Activated naive CD4-positive, alpha-beta T cell treated with anti-CD3 and anti-CD28 coated beads, Interleukin-2, amount 50 U/mL, for 24 hours (primary cell): ENCODE data around the gene JAK1.

Source experiments
- H3K27ac Mint-ChIP-seq: one replicate; pipeline ENCODE4 v1.8.0; 2021; ENCODE audit warnings: mild to moderate bottlenecking, mixed read lengths
- H3K27me3 Mint-ChIP-seq: one replicate; pipeline ENCODE4 v1.8.0; 2021; ENCODE audit warnings: mixed read lengths
- H3K36me3 Mint-ChIP-seq: one replicate; pipeline ENCODE4 v1.8.0; 2021; ENCODE audit warnings: mixed read lengths
- H3K4me1 Mint-ChIP-seq: one replicate; pipeline ENCODE4 v1.8.0; 2021; ENCODE audit warnings: mixed read lengths
- H3K4me3 Mint-ChIP-seq: one replicate; pipeline ENCODE4 v1.8.0; 2021; ENCODE audit warnings: mild to moderate bottlenecking, mixed read lengths
- H3K9me3 Mint-ChIP-seq: one replicate; pipeline ENCODE4 v1.8.0; 2021; ENCODE audit warnings: mixed read lengths

Gene JAK1

DNA sequence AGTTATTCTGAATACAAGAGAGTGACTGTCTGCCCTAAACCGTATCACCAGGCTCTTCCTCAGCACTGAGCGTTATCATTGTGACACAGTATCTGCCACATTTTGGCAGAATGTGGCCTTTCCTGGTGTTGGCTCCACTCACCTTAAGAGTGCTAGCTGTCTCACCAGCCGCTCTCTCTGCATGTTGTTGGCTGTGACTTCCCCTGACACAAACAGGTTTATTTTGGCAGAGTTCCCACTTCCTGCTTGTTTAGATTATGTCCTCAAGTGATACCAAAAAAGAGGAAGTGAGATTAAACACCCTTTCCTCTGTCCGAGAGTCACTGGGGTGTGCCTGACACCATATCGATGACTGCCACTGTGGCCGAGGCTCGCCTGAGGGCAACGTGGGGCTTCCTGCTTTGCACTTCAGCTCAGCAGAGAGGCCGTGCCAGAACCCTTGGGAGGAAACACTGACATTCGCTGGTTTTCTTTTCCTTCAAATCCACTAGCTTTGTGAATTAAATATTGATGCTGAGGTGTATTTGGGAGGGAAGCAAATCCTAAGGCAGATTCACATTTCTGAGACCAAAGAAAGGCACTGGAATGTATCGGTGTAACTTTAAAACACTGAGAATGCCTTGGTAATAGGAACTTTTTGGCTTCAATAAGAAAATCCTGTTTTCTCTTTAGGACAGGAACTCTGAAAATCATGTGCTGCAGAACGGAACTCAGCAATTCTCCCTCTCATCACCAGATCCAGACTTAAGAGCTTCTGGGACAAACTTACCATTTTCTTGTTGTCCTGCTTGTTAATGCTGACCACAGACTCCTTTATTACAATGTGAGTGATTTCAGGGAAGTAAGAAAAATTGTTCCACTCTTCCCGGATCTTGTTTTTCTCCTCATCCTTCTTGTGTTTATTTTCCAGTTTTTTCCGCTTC is 102.1 kb downstream of the JAK1 start:
- Mint-ChIP-seq H3K4me3 (peak overlapping the region; percentile 16), H3K27me3 (no peaks in the 10 kb centered on the region), H3K27ac (peak overlapping the region; percentile 82), H3K9me3 (no peaks in the 10 kb centered on the region), H3K4me1 (peaks cover 44% of the 10 kb centered on the region), H3K36me3 (peaks cover 27% of the 10 kb centered on the region)

DNA sequence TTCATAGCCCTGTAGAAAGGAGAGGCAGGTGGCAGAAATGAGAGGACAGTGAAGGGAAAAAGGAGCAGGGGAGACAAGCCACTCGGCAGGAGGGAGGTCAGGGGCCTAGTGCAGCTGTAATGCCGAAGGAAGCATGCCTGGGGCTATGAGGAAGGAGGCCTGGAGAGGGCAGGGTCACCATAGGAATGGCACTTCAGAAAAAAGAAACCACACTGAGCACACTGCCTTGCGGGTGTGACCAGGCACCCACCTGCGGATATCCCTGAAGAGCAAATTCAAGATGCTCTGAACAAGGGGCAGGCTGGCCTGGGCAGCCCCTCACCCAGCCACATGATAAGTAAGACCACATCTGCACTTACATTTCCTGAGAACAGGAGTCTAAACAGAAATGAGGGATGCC is 104.7 kb downstream of the JAK1 start:
- H3K4me1 Mint-ChIP-seq = peaks cover 46% of the 10 kb centered on the region
- no peaks in the 10 kb centered on the region for H3K9me3 Mint-ChIP-seq
- no peaks in the 10 kb centered on the region for H3K27me3 Mint-ChIP-seq
- H3K36me3 Mint-ChIP-seq = peaks cover 21% of the 10 kb centered on the region
- H3K27ac Mint-ChIP-seq = peak overlapping the region; percentile 87
- H3K4me3 Mint-ChIP-seq = no peak overlapping the region

DNA sequence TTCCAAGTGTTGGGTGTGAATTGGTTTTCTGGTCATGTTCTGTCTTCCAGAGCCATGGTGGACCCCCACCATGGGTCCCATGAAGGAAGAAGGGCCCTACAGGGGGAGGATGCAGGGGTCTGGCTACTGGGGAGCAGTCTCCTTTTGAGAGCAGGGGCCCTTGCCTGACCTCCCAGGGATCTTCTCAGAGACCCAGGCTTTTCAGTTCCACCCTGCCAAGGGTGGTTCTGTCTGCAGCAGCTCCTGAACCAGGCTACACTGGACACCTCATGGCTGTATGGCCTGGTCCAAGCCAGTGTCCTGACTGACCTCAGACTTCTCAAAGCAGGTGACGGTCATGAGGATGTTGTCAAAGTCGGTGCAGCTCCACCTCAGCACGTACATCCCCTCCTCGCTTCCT is 109.0 kb downstream of the JAK1 start:
- Mint-ChIP-seq H3K36me3 (peaks cover 15% of the 10 kb centered on the region), H3K27ac (no peak overlapping the region), H3K27me3 (no peaks in the 10 kb centered on the region), H3K4me1 (peaks cover 25% of the 10 kb centered on the region), H3K4me3 (no peak overlapping the region), H3K9me3 (no peaks in the 10 kb centered on the region)

DNA sequence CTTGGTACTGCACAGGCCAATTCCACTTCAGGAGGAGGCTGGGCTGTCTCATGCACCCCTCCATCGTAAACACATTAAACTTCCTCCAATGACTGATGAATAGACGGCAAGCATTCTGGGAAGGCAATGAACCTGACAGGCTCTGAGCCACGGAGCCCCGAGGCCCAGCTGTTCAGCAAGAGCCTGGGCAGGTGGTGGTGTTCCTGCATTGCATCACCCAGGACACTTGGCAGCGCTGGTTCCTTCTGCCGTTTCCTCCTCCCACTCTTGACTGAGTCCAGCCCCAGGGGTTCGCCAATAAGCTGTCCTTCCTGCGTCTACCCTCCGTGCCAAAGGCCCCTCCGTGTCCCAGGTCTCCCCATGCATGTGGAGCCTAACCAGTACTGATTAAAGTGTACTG is 109.8 kb downstream of the JAK1 start:
- H3K9me3 Mint-ChIP-seq = no peaks in the 10 kb centered on the region
- H3K27ac Mint-ChIP-seq = peak overlapping the region; percentile 47
- H3K4me3 Mint-ChIP-seq = no peak overlapping the region
- no peaks in the 10 kb centered on the region for H3K27me3 Mint-ChIP-seq
- peaks cover 17% of the 10 kb centered on the region for H3K4me1 Mint-ChIP-seq
- H3K36me3 Mint-ChIP-seq = peaks cover 17% of the 10 kb centered on the region

DNA sequence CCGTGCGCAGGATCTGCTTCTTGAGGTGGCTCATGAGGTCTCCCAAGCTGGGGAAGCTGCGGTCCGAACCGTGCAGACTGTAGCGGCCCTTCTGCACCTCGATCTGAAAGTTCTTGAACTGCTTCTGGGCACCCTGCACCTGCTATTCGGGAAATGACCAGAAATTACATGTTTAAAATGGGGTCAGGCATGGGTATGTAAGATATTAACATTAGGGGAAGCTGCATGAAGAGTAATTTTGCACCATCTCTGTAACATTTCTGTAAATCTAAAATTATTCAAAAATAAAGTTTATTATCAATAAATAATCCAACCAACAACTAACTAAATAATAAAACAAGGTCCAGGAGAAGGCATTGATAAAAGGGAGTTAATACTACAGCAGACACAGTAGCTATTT is 110.8 kb downstream of the JAK1 start:
- no peaks in the 10 kb centered on the region for H3K27me3 Mint-ChIP-seq
- H3K4me1 Mint-ChIP-seq = peaks cover 10% of the 10 kb centered on the region
- peaks cover 15% of the 10 kb centered on the region for H3K36me3 Mint-ChIP-seq
- no peaks in the 10 kb centered on the region for H3K9me3 Mint-ChIP-seq
- H3K27ac Mint-ChIP-seq = no peak overlapping the region
- no peak overlapping the region for H3K4me3 Mint-ChIP-seq

DNA sequence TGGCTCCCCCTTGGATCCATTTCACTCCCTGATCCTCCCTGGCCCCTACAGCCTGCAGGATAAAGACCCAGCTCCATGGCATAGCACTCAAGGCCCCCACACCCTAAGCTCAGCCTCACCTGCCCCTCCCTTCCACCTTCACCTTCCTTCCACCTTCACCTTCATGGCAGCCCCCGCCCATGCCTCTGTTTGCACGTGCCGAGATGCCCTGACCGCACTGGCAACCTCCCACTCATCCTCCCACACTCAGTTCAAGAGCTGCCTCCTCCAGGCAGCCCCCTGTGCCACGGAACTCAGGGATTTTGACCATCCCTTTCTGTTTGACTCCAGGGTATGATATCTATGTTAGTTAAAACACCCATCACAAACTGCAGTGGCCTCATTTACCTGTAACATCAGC is 111.7 kb downstream of the JAK1 start:
- H3K4me1 Mint-ChIP-seq = peaks cover 8% of the 10 kb centered on the region
- peaks cover 14% of the 10 kb centered on the region for H3K36me3 Mint-ChIP-seq
- no peaks in the 10 kb centered on the region for H3K27me3 Mint-ChIP-seq
- no peaks in the 10 kb centered on the region for H3K9me3 Mint-ChIP-seq
- H3K27ac Mint-ChIP-seq = no peak overlapping the region
- H3K4me3 Mint-ChIP-seq = no peak overlapping the region

DNA sequence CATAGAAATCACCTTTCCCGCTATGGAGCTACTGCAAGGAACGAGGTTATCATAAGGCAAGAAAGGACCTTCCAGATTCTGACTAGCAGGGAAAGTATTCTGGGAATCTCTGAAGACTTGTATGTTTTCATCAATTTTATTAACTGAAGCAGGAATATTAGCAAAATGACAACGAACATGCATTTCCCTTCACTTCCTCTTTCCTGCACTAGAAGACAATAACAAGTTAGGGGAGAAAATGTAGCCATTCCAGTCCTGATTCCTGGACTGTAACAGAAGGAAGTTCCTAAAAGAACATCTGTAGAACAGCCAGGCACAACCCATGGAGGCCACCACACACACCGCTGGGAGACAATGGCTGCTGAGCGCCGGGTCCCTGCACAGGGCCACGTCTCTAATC is 114.7 kb downstream of the JAK1 start:
- Mint-ChIP-seq H3K4me3 (no peak overlapping the region), H3K27ac (no peak overlapping the region), H3K4me1 (no peaks in the 10 kb centered on the region), H3K36me3 (peaks cover 10% of the 10 kb centered on the region), H3K9me3 (no peaks in the 10 kb centered on the region), H3K27me3 (no peaks in the 10 kb centered on the region)

DNA sequence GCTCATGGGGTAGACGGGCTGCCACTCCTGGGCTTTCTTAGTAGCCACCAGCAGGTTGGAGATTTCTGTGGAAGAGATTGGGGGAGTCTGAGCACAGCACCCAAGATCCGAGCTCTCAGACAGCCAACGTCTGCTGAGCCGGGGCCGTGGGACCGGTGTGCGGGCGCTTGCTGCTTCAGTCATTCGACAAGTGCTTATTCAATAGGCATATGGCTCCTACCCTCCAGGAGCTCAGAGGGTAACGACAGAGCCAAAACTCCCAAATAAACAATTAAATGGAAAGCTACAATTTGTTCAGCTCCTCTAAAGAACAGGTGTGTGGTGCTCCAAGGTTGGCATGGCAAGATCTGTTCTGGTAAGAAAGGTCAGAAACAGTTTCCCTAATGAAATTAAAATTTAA is 115.5 kb downstream of the JAK1 start:
- H3K27me3 Mint-ChIP-seq = no peaks in the 10 kb centered on the region
- H3K27ac Mint-ChIP-seq = no peak overlapping the region
- H3K36me3 Mint-ChIP-seq = peaks cover 12% of the 10 kb centered on the region
- H3K4me1 Mint-ChIP-seq = no peaks in the 10 kb centered on the region
- H3K9me3 Mint-ChIP-seq = no peaks in the 10 kb centered on the region
- no peak overlapping the region for H3K4me3 Mint-ChIP-seq

DNA sequence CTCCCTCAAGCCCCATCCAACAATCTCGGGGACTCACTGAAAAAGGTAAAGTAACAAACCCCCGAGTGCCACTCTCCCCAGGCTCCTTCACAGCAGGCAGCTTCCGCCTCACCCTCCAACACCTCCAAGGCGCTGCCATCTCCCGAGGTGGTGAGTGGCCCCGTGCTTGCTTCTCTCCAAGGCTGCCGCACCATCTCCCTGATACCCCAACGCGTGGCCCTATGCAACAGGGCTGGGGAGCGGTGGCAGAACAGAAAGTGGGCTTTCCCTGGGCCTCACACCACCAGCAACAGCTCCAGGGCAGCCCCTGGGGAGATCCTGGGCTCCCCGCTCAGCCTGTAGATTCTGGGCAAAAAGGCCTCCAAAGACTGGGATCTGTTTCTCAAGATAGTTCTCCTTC is 116.4 kb downstream of the JAK1 start:
- Mint-ChIP-seq H3K36me3 (peaks cover 13% of the 10 kb centered on the region), H3K9me3 (no peaks in the 10 kb centered on the region), H3K27ac (peak overlapping the region; percentile 46)

DNA sequence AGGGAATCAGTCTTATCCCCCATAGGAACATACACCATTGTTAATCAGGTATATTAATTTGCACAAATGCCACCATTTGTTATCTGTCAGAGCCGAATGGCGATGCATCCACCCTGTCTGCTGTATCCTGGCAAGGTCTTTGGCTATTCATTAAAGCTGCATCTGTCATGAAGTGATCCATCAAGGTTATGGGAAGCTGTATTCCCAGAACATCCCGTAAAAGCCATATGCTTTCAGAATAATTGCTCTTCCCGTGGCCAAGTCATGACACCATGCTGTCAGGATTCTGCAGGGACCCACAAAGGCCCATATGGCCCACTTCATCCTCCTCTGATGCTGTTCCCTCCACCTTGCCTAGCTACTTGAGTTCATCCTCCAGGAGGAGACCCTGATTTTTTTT is 117.5 kb downstream of the JAK1 start:
- Mint-ChIP-seq H3K4me3 (no peak overlapping the region), H3K4me1 (no peaks in the 10 kb centered on the region), H3K27ac (no peak overlapping the region), H3K27me3 (no peaks in the 10 kb centered on the region), H3K36me3 (peaks cover 13% of the 10 kb centered on the region), H3K9me3 (no peaks in the 10 kb centered on the region)

More for the DNA sequence above, 116.4 kb downstream of the JAK1 start:
- H3K4me3 Mint-ChIP-seq = no peak overlapping the region
- no peaks in the 10 kb centered on the region for H3K4me1 Mint-ChIP-seq
- H3K27me3 Mint-ChIP-seq = no peaks in the 10 kb centered on the region

DNA sequence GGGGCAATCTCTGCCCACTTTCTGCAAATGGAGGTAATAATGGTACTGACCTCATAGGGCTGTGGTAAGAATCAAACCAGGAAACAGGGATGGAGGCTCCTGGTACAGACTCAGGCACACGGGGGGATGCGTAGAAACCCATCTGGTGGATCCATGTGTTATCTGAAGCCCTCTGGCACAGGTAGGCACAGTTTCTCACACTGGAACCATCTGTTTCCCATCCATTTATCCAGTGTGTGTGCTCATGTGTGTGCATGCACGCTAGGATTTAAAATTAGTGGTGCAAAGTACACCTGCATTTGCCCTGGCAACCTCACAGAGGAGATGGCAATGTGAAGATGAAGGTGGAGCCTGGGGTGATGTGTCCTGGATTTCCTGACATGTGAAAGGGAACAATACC is 118.2 kb downstream of the JAK1 start:
- Mint-ChIP-seq H3K36me3 (peaks cover 13% of the 10 kb centered on the region), H3K4me3 (no peak overlapping the region), H3K27ac (no peak overlapping the region)

DNA sequence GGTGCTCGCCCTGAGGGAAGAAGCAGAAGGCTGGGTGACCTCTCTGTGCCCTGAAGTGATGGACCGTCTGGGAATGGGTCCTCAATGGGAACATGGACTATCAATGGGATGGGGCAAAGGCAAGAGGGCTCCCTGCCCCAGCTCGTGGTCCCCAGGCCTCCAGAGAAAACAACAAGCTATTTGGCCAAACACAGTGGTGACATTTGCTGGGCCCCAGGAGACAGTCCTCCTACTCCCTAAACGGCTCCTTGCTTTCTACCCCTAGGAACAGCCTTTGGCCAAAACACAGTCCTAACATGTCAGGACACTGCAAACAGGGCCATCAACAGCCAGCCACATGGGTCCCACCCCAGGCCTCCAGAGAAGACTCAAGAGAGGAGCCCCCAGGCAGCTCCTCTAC is 118.7 kb downstream of the JAK1 start:
- H3K27me3 Mint-ChIP-seq = no peaks in the 10 kb centered on the region
- peaks cover 13% of the 10 kb centered on the region for H3K36me3 Mint-ChIP-seq
- no peaks in the 10 kb centered on the region for H3K9me3 Mint-ChIP-seq
- H3K4me1 Mint-ChIP-seq = no peaks in the 10 kb centered on the region
- H3K27ac Mint-ChIP-seq = peak overlapping the region; percentile 65
- no peak overlapping the region for H3K4me3 Mint-ChIP-seq

More for the DNA sequence above, 118.2 kb downstream of the JAK1 start:
- H3K9me3 Mint-ChIP-seq = no peaks in the 10 kb centered on the region
- H3K27me3 Mint-ChIP-seq = no peaks in the 10 kb centered on the region
- no peaks in the 10 kb centered on the region for H3K4me1 Mint-ChIP-seq

DNA sequence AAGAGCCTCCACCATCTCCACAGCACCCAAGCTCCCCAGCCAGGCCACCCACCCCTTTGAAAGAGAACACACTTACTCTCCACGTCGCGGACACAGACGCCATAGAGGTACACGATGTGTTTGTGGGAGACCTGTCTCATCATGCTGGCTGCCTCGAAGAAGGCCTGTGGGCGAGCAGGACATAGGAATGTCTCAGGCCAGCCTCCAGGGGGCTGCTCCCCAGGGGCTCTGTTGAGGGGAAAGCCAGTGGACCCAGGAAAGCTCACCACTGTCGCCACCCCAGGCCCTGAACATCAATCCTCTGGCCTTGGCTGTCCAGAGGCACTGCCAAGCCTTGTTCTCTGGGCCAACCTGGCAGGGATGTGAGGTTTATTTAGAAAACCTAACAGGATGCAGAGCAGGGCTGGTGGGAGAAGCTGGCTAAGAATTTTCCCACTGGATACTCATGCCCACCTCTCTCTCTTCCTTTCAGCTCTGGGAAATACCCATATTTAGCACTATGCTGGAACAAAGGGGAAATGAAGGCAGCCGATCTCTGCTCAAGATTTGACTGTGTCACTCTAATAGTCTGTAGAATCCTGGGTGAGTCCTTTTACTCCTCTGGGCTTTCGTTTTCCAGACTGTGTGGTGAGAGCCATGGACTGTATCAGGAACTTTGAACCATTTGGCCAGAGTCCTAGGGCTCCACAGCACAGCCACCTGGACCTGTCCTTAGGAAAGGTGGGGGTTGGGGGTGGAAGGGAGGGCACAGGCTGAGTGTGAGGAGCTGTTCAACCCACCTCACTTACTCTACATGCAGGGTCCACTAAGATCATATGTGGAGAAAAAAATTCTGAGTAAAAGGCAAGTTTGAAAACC is 119.5 kb downstream of the JAK1 start:
- Mint-ChIP-seq H3K27me3 (no peaks in the 10 kb centered on the region), H3K9me3 (no peaks in the 10 kb centered on the region), H3K27ac (peak overlapping the region; percentile 66), H3K4me1 (no peaks in the 10 kb centered on the region), H3K4me3 (no peak overlapping the region), H3K36me3 (peaks cover 11% of the 10 kb centered on the region)

DNA sequence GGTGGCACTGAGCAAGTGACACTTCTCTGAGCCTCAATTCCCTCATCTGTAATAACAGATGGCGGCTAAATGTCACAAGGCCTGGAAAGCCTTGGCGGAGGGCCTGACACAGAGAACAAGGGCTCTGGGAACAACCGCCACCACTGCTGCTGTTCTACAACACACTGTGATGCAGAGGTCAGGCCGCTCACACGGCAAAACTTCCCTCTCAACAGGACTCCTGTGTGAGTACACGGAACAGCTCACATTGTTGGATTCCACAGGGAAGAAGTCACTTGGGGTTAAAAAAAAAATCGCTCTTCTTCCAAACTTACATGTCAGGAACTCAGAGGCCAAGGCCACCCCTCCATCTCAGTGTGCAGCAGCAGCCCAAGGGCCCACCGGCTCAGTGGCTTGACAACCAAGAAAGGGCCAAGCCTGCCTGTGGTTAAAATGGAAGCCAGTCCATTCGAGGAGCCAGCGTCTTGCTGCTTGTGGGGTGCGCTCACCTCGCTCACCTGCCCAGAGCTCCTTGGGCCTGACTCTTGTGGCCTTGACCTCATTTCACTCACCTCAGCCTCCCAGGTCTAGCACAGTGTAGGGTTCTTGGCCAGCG is 120.4 kb downstream of the JAK1 start:
- H3K27me3 Mint-ChIP-seq = no peaks in the 10 kb centered on the region
- no peak overlapping the region for H3K4me3 Mint-ChIP-seq
- no peaks in the 10 kb centered on the region for H3K4me1 Mint-ChIP-seq
- peaks cover 12% of the 10 kb centered on the region for H3K36me3 Mint-ChIP-seq
- H3K9me3 Mint-ChIP-seq = no peaks in the 10 kb centered on the region
- H3K27ac Mint-ChIP-seq = no peak overlapping the region

DNA sequence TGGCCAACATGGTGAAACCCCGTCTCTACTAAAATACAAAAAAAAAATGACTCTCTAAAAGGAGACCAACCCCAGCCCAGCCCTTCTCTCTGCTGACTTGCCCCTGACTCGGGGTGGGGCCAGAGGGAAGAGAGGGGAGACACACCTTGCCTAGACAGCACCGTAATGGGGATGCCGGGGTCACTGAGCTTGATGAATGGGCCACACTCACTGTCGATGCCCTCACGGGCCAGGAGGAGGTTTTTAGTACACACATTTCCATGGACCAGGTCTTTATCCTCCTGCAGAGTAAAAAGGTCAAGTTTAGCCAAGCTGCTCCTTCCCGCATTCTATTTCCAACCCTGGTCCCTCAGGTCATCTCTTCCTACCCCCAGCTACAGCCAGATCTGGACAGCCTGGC is 121.7 kb downstream of the JAK1 start:
- H3K36me3 Mint-ChIP-seq = peaks cover 14% of the 10 kb centered on the region
- H3K4me3 Mint-ChIP-seq = no peak overlapping the region
- no peaks in the 10 kb centered on the region for H3K4me1 Mint-ChIP-seq
- H3K27ac Mint-ChIP-seq = peak overlapping the region; percentile 82
- no peaks in the 10 kb centered on the region for H3K9me3 Mint-ChIP-seq
- H3K27me3 Mint-ChIP-seq = no peaks in the 10 kb centered on the region

DNA sequence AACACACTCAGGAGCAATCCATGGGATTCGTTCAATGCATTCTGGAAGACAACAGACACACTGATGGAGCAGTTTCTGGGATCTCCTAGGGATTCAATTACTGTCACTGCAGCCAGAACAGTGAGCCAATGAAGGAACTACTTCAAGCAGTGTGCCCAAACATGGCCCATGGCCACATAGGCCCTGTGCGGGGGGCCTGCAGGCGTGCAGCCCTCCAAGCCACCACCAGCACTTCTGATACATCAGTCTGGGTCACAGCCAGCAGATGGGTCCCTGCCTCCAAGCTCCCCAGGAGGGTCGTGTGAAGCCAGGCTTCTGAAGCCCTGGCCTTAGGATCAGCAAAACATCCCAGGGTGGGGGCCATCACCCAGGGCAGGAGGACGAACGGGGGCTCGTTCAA is 122.2 kb downstream of the JAK1 start:
- no peak overlapping the region for H3K4me3 Mint-ChIP-seq
- no peaks in the 10 kb centered on the region for H3K4me1 Mint-ChIP-seq
- no peaks in the 10 kb centered on the region for H3K9me3 Mint-ChIP-seq
- peaks cover 12% of the 10 kb centered on the region for H3K36me3 Mint-ChIP-seq
- no peaks in the 10 kb centered on the region for H3K27me3 Mint-ChIP-seq
- peak overlapping the region; percentile 41 for H3K27ac Mint-ChIP-seq
